ENCODE measurements around the gene DDA1.
"Not testable (repeated sequence)": the region's sequence is repeated elsewhere in the genome, so short reads cannot be mapped to it uniquely, and the experiment has no call there.

DDA1 gene

GRCh38 chr19:17309198-17309964 lies at the start of gene DDA1:
DDA1 (plus strand) TSS chr19:17309563; CDS start chr19:17309655, 92 bp downstream.
- peak; percentile 98 for DNase-seq

- DNase-seq = no peak
These were observed 49.4 kb upstream of the DDA1 start for GRCh38 chr19:17259934-17260333.

GRCh38 chr19:17260842-17261325 lies 48.5 kb upstream of the DDA1 start:
- peak; percentile 90 for DNase-seq

GRCh38 chr19:17262557-17262956 lies 46.8 kb upstream of the DDA1 start:
- no peak for DNase-seq

- no peak for DNase-seq
These were observed 45.4 kb upstream of the DDA1 start for GRCh38 chr19:17263712-17264640.

GRCh38 chr19:17264641-17264979 lies 44.8 kb upstream of the DDA1 start, which contains the start of gene USHBP1:
USHBP1 (minus strand) TSS chr19:17264745; CDS start chr19:17264299, 446 bp downstream.
- DNase-seq = no peak

- no peak for DNase-seq
These were observed 43.3 kb upstream of the DDA1 start for GRCh38 chr19:17266026-17266425.

- DNase-seq = no peak
These were observed 42.8 kb upstream of the DDA1 start for GRCh38 chr19:17266589-17266974.

- peak; percentile 91 for DNase-seq
These were observed 42.2 kb upstream of the DDA1 start, which contains the start of gene BABAM1 for GRCh38 chr19:17266975-17267788. BABAM1 (plus strand) TSS chr19:17267443; CDS start chr19:17268807, 1,364 bp downstream.

GRCh38 chr19:17268754-17269153 lies 40.6 kb upstream of the DDA1 start:
- DNase-seq = no peak

GRCh38 chr19:17274892-17275291 lies 34.5 kb upstream of the DDA1 start:
- not testable (repeated sequence) for DNase-seq

GRCh38 chr19:17275441-17276175 lies 33.8 kb upstream of the DDA1 start:
- DNase-seq = no peak

- no peak for DNase-seq
These were observed 29.9 kb upstream of the DDA1 start for GRCh38 chr19:17279436-17279835.

GRCh38 chr19:17281391-17282304 lies 27.7 kb upstream of the DDA1 start, which contains the start of gene ANKLE1:
ANKLE1 (plus strand) TSS chr19:17281901; CDS start chr19:17281921, 20 bp downstream.
- peak; percentile 35 for DNase-seq

- DNase-seq = peak; percentile 77
These were observed 26.8 kb upstream of the DDA1 start for GRCh38 chr19:17282488-17283125.

- no peak for DNase-seq
These were observed 25.8 kb upstream of the DDA1 start for GRCh38 chr19:17283504-17283996.

- DNase-seq = no peak
These were observed 23.8 kb upstream of the DDA1 start for GRCh38 chr19:17285415-17286135.

- no peak for DNase-seq
These were observed 23.1 kb upstream of the DDA1 start for GRCh38 chr19:17286263-17286662.

- DNase-seq = no peak
These were observed 22.6 kb upstream of the DDA1 start for GRCh38 chr19:17286752-17287151.

Data from activated CD4-positive, alpha-beta T cell treated with anti-CD3 and anti-CD28 coated beads, Interleukin-2, amount 50 U/mL, for 1 hour (primary cell).